AG04450 (cell line): ENCODE data around the gene LHX4. TPM values are rescaled to one million over a fixed set of nuclear protein-coding genes. Genes with fewer than 3 reads are reported as not detected.

Experiments used
- CTCF ChIA-PET: fragments of 300-600, 350-600 bp; formaldehyde crosslinking; extraction: SDS; loops from one replicate; lab custom pipeline; 2022; ENCODE audit warnings: antibody characterized with exemption, inconsistent platforms; lab: Charles Lee
- POLR2A ChIA-PET: fragments of 350-600 bp; formaldehyde crosslinking; extraction: SDS; loops from one replicate; lab custom pipeline; 2021; ENCODE audit warnings: antibody characterized with exemption, inconsistent platforms; lab: Yijun Ruan, JAX
- DNase-seq: peaks from one replicate; pipeline ENCODE4 v3.0.0-alpha.2; 2011; ENCODE audit warnings: low read depth, low spot score
- H3K27ac ChIP-seq: one replicate; pipeline ENCODE4 v1.5.1; 2012; ENCODE audit warnings: low read depth, low read length, control low read depth
- H3K27me3 ChIP-seq: one replicate; pipeline ENCODE4 v1.6.0; 2012; ENCODE audit warnings: low read length; ENCODE audit not compliant: control insufficient read depth, insufficient read depth
- H3K4me3 ChIP-seq: 2 replicates; pipeline ENCODE4 v1.5.1; 2011; ENCODE audit warnings: mild to moderate bottlenecking, low read depth, low read length, control low read depth
- H3K9me3 ChIP-seq: 2 replicates; pipeline ENCODE4 v1.5.1; 2012; ENCODE audit warnings: low read length; ENCODE audit not compliant: control insufficient read depth, insufficient read depth
- polyA plus RNA-seq: library from polyadenylated mRNA; depleted of rRNA; stranded (reverse); fragments of >200 nt; gene quantifications from 2 replicates; pipeline ENCODE4 v1.2.3, GENCODE V29; 2011
- TF ChIP-seq, protein P1 (sequence below): IDR thresholded peaks from 2 replicates; pipeline ENCODE4 v1.5.1; 2011; ENCODE audit warnings: low read depth, low read length, control low read depth, inconsistent platforms

LHX4 gene
- polyA plus RNA-seq, 1 experiment = 0.10 TPM

DNA sequence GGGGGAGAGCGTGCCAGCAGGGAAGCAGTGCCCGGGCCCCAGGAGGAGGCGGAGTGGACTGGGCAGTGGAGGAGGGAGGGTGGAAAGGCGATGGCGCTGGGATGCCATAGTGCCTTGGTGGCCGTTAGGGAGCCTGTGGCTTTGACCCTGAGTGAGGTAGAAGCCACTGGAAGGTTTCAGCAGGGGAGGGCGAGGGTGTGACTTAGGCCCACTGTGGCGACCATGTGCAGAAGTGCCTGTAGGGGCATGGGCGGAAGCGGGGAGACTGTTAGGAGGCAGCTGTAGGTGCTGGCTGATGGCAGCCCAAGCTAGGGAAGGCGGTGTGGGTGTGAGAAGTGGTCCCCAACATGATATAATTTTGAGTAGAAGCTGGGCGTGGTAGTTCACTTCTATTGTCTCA, 28.2 kb downstream of the LHX4 start:
- Histone ChIP-seq H3K4me3 (no peak overlapping the region), H3K9me3 (no peaks in the 10 kb centered on the region), H3K27me3 (peaks cover 6% of the 10 kb centered on the region), H3K27ac (no peak overlapping the region)
- DNase-seq = no peak
- ChIA-PET CTCF (interaction anchor here (1.1 kb wide), 1 partner anchor 224 kb away, joined by 3 read pairs; no protein-coding TSS in a partner anchor), POLR2A (no interaction called here)
- TF ChIP-seq, protein P1, sequence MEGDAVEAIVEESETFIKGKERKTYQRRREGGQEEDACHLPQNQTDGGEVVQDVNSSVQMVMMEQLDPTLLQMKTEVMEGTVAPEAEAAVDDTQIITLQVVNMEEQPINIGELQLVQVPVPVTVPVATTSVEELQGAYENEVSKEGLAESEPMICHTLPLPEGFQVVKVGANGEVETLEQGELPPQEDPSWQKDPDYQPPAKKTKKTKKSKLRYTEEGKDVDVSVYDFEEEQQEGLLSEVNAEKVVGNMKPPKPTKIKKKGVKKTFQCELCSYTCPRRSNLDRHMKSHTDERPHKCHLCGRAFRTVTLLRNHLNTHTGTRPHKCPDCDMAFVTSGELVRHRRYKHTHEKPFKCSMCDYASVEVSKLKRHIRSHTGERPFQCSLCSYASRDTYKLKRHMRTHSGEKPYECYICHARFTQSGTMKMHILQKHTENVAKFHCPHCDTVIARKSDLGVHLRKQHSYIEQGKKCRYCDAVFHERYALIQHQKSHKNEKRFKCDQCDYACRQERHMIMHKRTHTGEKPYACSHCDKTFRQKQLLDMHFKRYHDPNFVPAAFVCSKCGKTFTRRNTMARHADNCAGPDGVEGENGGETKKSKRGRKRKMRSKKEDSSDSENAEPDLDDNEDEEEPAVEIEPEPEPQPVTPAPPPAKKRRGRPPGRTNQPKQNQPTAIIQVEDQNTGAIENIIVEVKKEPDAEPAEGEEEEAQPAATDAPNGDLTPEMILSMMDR = no peak

DNA sequence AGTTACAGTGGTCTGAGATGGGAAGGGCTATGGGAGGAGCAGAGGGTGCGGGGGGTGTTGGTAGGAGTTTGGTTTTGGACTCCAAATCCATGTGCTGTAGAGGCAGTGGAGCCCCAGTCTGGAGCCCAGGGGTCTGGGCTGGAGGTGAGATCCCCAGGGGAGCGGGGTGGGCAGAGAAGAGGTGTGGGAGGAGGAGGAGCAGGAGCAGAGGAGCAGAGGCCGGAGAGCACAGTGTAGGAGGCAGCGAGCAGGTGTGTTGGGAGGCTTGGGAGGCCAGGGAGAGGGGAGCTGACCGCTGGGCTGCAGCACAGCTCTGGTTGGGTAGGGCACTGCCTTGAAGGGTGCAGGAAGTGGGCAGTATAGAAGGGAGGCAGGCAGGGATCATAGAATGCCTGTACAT, 28.9 kb downstream of the LHX4 start:
- no peak for DNase-seq
- TF ChIP-seq, protein P1 = no peak
- CTCF ChIA-PET = interaction anchor here (1.1 kb wide), 1 partner anchor 224 kb away, joined by 3 read pairs; no protein-coding TSS in a partner anchor
- H3K4me3 ChIP-seq = no peak overlapping the region
- H3K27me3 ChIP-seq = peaks cover 7% of the 10 kb centered on the region
- POLR2A ChIA-PET = no interaction called here
- no peak overlapping the region for H3K27ac ChIP-seq
- H3K9me3 ChIP-seq = no peaks in the 10 kb centered on the region

DNA sequence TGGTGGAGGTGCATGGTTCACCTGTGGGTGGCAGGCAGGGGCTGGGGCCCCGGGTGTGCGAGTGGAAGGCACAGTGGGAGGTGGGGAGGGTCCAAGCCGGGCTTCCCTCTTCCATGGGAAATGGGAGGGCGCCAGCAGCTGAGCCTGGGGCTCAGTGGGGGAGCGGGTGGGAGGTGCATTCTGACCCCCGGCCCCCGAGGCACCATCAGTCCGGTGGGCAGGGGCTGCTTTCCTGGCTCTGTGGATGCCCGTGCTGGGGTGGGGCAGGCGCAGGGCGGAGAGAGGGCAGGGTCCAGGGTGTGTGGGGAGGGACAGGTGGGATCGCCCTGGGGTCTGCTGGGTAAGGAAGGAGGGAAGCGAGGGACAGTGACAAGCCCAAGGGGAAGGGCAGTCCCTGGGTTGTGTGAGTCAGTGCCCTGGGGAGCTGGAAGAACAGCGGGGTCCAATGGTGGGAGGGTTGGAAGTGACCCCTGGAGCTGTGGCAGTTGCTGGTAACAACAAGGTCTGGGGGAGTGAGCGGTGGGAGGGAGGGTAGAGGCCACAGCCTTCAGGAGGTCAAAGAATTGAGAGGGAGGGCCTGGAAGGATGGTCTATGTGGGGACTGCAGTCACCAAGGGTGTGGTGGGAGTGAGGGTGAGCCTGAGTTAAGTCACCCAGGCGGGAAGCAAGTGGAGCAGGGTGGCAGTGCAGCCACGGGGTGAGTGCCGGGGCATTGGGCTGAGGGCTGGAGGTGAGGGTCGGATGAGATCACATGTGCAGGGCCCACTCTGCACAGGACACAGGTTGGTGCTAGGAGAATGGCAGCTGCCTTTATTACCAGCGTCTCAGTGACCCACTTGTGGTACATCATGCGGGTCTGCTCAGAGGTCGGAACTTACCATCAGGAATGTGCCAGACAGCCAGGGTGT, 29.6 kb downstream of the LHX4 start:
- no peak for DNase-seq
- no peak overlapping the region for H3K27ac ChIP-seq
- TF ChIP-seq, protein P1 = no peak
- H3K9me3 ChIP-seq = no peaks in the 10 kb centered on the region
- peaks cover 7% of the 10 kb centered on the region for H3K27me3 ChIP-seq
- POLR2A ChIA-PET = no interaction called here
- CTCF ChIA-PET = interaction anchor here (1.1 kb wide), 2 partner anchors 218 to 223 kb away, joined by 3 to 4 read pairs; no protein-coding TSS in a partner anchor
- H3K4me3 ChIP-seq = no peak overlapping the region

DNA sequence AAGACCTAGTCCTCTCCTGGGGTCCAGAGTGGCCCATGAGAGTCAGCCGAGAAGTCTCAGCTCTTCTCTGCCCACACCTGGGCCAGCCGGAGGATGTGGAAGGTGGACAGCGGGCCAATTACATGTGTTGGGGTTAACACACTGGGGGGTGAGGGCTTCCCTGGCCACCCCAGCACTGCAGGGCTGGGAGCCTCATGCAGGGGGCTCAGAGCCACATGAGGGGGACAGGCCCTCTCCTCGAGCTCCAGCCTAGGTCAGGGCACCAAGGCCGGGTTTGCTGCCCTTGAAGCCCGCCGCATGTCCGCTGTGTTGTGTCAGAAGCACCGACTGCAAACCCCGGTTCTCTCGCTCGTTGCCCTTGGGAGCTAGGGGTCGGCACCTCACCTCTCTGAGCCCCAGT, 30.5 kb downstream of the LHX4 start:
- CTCF ChIA-PET = interaction anchor here (1.0 to 2.1 kb wide), 3 partner anchors 7 to 217 kb away, joined by 3 to 14 read pairs (median 4); no protein-coding TSS in a partner anchor
- peaks cover 7% of the 10 kb centered on the region for H3K27me3 ChIP-seq

More for the DNA sequence above, 30.5 kb downstream of the LHX4 start:
- DNase-seq = no peak
- TF ChIP-seq, protein P1 = no peak
- Histone ChIP-seq H3K9me3 (no peaks in the 10 kb centered on the region), H3K4me3 (no peak overlapping the region), H3K27ac (no peak overlapping the region)
- POLR2A ChIA-PET = interaction anchor here (1.1 kb wide), 1 partner anchor 13 kb away, joined by 3 read pairs; no protein-coding TSS in a partner anchor
